Activated T-helper 2 cell treated with anti-CD3 and anti-CD28 coated beads, Interferon-gamma antibody, Interleukin-2, Interleukin-4, amounts not matched to agents 10 μg/mL and 5 μg/mL and 100 μg/mL, durations not matched to agents 14 hours and 24 hours and 36 hours (primary cell): ENCODE data around the gene RAB10. TPM values are rescaled to one million over a fixed set of nuclear protein-coding genes. Genes with fewer than 3 reads are reported as not detected.
"Not testable (repeated sequence)": the region's sequence is repeated elsewhere in the genome, so short reads cannot be mapped to it uniquely, and the experiment has no call there.

Experiments used
- DNase-seq: peaks from one replicate; pipeline ENCODE4 v3.0.0; 2021; ENCODE audit warnings: low spot score
- H3K27ac Mint-ChIP-seq: one replicate; pipeline ENCODE4 v1.8.0; 2021; ENCODE audit warnings: mixed read lengths
- H3K27me3 Mint-ChIP-seq: one replicate; pipeline ENCODE4 v1.8.0; 2021; ENCODE audit warnings: low read depth, mixed read lengths
- H3K36me3 Mint-ChIP-seq: one replicate; pipeline ENCODE4 v1.8.0; 2021; ENCODE audit warnings: low read depth, mixed read lengths
- H3K4me1 Mint-ChIP-seq: one replicate; pipeline ENCODE4 v1.8.0; 2021; ENCODE audit warnings: low read depth, mixed read lengths
- H3K4me3 Mint-ChIP-seq: one replicate; pipeline ENCODE4 v1.8.0; 2021; ENCODE audit warnings: low read depth, mild to moderate bottlenecking, moderate library complexity, mixed read lengths
- H3K9me3 Mint-ChIP-seq: one replicate; pipeline ENCODE4 v1.8.0; 2021; ENCODE audit warnings: mixed read lengths
- intact Hi-C: fragments of 100-400 bp; cut with micrococcal nuclease; formaldehyde crosslinking; loops from one replicate; pipeline ENCODE4 v1.15.1; 2023
- total RNA-seq: library from RNA; stranded (reverse); gene quantifications from 2 replicates; pipeline ENCODE4 v1.2.3, GENCODE V29; 2022

RAB10 gene
- total RNA-seq, 1 donor from 2014 or later, result 140 TPM

- Mint-ChIP-seq H3K4me3 (no peak overlapping the region), H3K9me3 (no peaks in the 10 kb centered on the region), H3K27ac (no peak overlapping the region), H3K36me3 (no peaks in the 10 kb centered on the region), H3K4me1 (peaks cover 6% of the 10 kb centered on the region), H3K27me3 (no peaks in the 10 kb centered on the region)
- intact Hi-C loops, result no loop called here
- DNase-seq, result no peak
These were observed 15.5 kb upstream of the RAB10 start for GRCh38 chr2:26018184-26019055.

- peaks cover 6% of the 10 kb centered on the region for H3K4me1 Mint-ChIP-seq
- H3K4me3 Mint-ChIP-seq, result no peak overlapping the region
- no peaks in the 10 kb centered on the region for H3K36me3 Mint-ChIP-seq
- H3K9me3 Mint-ChIP-seq, result peaks cover 6% of the 10 kb centered on the region
- H3K27me3 Mint-ChIP-seq, result no peaks in the 10 kb centered on the region
- intact Hi-C loops, result no loop called here
- no peak for DNase-seq
- no peak overlapping the region for H3K27ac Mint-ChIP-seq
These were observed 13.6 kb upstream of the RAB10 start for GRCh38 chr2:26020231-26020640.

DNA sequence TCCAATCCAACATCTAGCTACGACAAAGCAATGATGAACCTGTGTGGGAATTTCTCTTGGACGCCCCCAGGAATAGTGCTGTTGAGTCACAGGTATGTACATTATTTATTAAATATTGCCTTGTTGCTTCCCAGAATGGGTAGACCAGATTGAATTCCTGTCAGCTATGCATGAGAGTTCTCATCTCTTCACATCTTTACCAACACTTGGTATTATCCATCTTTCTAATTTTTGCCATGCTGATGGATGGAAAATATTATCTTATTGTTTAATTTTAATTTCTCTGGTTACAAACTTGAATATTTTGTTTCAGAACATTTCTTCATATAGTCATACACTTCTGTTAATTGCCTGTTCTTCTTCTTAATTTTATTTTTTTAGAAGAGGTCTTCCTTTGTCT lies 9.6 kb upstream of the RAB10 start:
- Mint-ChIP-seq H3K4me1 (no peaks in the 10 kb centered on the region), H3K9me3 (peaks cover 6% of the 10 kb centered on the region), H3K4me3 (no peak overlapping the region), H3K27me3 (no peaks in the 10 kb centered on the region), H3K36me3 (no peaks in the 10 kb centered on the region), H3K27ac (no peak overlapping the region)
- intact Hi-C loops, result no loop called here
- no peak for DNase-seq

- H3K36me3 Mint-ChIP-seq, result no peaks in the 10 kb centered on the region
- no peak overlapping the region for H3K4me3 Mint-ChIP-seq
- no peak overlapping the region for H3K27ac Mint-ChIP-seq
- intact Hi-C loops, result no loop called here
- H3K4me1 Mint-ChIP-seq, result no peaks in the 10 kb centered on the region
- no peaks in the 10 kb centered on the region for H3K27me3 Mint-ChIP-seq
- DNase-seq, result no peak
- H3K9me3 Mint-ChIP-seq, result peaks cover 6% of the 10 kb centered on the region
These were observed 8.4 kb upstream of the RAB10 start for GRCh38 chr2:26025509-26025908.

- H3K4me3 Mint-ChIP-seq, H3K4me1 Mint-ChIP-seq, H3K36me3 Mint-ChIP-seq, intact Hi-C loops, H3K27ac Mint-ChIP-seq, H3K9me3 Mint-ChIP-seq, H3K27me3 Mint-ChIP-seq, DNase-seq: not testable (repeated sequence)
These were observed 5.8 kb upstream of the RAB10 start for GRCh38 chr2:26028083-26028482.

DNA sequence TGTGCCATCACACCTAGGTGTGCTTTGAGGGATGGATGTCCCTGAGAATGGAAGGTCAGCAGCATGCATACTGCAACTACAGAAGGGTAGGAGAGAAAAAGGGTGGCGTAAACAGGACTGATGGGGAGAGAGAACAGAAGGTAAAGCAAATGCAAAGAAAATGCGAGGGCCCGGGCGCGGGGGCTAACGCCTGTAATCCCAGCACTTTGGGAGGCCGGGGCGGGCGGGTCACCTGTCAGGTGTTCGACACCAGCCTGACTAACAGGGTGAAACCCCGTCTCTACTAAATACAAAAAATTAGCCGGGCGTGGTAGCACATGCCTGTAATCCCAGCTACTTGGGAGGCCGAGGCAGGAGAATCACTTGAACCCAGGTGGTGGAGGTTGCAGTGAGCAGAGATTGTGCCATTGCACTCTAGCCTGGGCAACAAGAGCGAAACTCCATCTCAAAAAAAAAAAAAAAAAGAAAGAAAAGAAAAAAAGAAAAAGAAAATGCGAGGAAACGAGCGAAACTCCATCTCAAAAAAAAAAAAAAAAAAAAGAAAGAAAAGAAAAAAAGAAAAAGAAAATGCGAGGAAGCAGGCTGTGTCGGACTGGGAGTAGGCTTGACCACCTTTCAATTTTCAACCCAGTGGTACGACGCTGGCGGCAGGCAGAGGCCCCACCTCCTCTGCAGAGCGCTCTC lies 1.2 kb upstream of the RAB10 start:
- H3K4me1 Mint-ChIP-seq, result peaks cover 19% of the 10 kb centered on the region
- H3K36me3 Mint-ChIP-seq, result peaks cover 25% of the 10 kb centered on the region
- peak overlapping the region; percentile 88 for H3K27ac Mint-ChIP-seq
- not testable (repeated sequence) for H3K27me3 Mint-ChIP-seq, DNase-seq, H3K9me3 Mint-ChIP-seq
- H3K4me3 Mint-ChIP-seq, result peak overlapping the region; percentile 93
- intact Hi-C loops, result loop anchor here (1.0 to 5.0 kb wide), 3 partner anchors 36 to 55 kb away; partner anchors contain the start of gene KIF3C

DNA sequence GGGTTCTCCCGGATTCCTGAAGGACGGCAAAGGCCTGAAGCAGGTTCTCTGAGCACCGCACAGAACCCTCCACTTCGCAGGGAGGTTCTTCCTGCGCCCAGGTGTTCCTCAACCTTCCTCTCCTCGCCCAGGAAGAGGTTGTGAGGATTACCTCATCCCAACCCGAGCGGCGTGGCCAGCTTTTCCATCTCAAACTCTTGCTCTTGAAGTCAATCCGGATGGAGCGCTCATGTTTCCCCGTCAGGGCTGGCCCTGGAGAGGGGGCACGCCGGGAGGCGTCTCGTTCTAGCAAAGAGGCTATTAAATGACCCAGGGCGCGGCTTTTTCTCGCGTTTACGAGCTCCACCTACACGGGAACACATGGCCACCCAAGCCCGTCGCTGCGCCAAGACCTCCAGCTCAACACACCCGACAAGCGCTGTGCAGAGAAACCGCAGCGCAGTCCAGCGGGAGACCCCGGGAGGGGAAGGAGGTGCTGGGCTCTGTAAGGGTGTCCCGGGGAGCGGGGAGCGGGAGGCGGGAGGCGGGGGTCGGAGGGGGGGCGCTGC lies 540 bp upstream of the RAB10 start:
- intact Hi-C loops, result loop anchor here (1.0 to 5.0 kb wide), 3 partner anchors 35 to 54 kb away; partner anchors contain the start of gene KIF3C
- Mint-ChIP-seq H3K4me3 (peak overlapping the region; percentile 93), H3K9me3 (no peaks in the 10 kb centered on the region), H3K36me3 (peaks cover 31% of the 10 kb centered on the region), H3K4me1 (peaks cover 19% of the 10 kb centered on the region), H3K27ac (peak overlapping the region; percentile 88), H3K27me3 (peaks cover 2% of the 10 kb centered on the region)
- no peak for DNase-seq

- Mint-ChIP-seq H3K9me3 (no peaks in the 10 kb centered on the region), H3K36me3 (peaks cover 35% of the 10 kb centered on the region), H3K27me3 (peaks cover 2% of the 10 kb centered on the region), H3K27ac (peak overlapping the region; percentile 88), H3K4me1 (peaks cover 19% of the 10 kb centered on the region), H3K4me3 (peak overlapping the region; percentile 93)
- intact Hi-C loops, result loop anchor here (1.0 to 5.0 kb wide), 4 partner anchors 52 to 211 kb away; partner anchors contain the start of genes ASXL2 and KIF3C
- no peak for DNase-seq
These were observed 731 bp downstream of the RAB10 start for GRCh38 chr2:26034637-26034992.

DNA sequence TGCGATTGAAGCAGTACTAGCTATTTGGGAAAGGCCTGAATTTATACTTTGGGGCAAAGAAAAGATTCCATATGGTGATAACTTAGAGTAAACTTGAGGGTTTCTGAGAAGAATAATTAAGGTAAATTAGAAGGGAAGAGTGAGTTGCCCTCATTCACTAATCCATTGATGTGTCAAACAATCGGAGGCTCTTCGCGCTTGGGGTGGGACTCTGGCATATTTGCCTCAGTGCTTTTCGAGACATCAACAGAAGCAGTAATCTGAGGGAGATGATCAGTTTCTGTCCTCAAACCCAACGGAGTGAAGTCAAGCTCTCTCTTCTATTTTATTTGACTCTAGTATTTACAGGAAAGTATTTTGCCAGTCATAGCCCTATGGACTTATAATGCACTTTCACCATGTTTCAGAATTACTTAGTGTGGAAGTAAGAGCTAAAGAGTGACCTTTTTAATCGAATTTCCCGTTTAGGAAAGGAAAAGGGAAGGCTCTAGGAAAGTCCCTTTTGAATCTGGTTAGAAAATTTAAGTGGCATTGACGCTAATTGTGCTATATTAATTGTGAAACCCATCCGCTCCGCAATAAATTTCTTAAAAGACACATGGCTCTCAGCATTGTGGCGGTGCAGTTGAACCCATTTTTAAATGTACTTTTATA lies 1.3 kb downstream of the RAB10 start:
- peaks cover 19% of the 10 kb centered on the region for H3K4me1 Mint-ChIP-seq
- peaks cover 38% of the 10 kb centered on the region for H3K36me3 Mint-ChIP-seq
- no peaks in the 10 kb centered on the region for H3K9me3 Mint-ChIP-seq
- intact Hi-C loops, result no loop called here
- H3K27me3 Mint-ChIP-seq, result peaks cover 2% of the 10 kb centered on the region
- H3K27ac Mint-ChIP-seq, result peak overlapping the region; percentile 88
- H3K4me3 Mint-ChIP-seq, result peak overlapping the region; percentile 93
- no peak for DNase-seq

GRCh38 chr2:26039603-26040323 lies 5.9 kb downstream of the RAB10 start:
- H3K27ac Mint-ChIP-seq, result no peak overlapping the region
- no peaks in the 10 kb centered on the region for H3K9me3 Mint-ChIP-seq
- intact Hi-C loops, result no loop called here
- no peak for DNase-seq
- H3K4me1 Mint-ChIP-seq, result peaks cover 42% of the 10 kb centered on the region
- H3K4me3 Mint-ChIP-seq, result no peak overlapping the region
- H3K36me3 Mint-ChIP-seq, result peaks cover 63% of the 10 kb centered on the region
- H3K27me3 Mint-ChIP-seq, result no peaks in the 10 kb centered on the region

- Mint-ChIP-seq H3K9me3 (no peaks in the 10 kb centered on the region), H3K27me3 (no peaks in the 10 kb centered on the region), H3K4me3 (no peak overlapping the region), H3K36me3 (peaks cover 55% of the 10 kb centered on the region), H3K27ac (no peak overlapping the region), H3K4me1 (peaks cover 39% of the 10 kb centered on the region)
- intact Hi-C loops, result no loop called here
- DNase-seq, result no peak
These were observed 9.2 kb downstream of the RAB10 start for GRCh38 chr2:26043109-26043508.
